Measurements from ENCODE around the gene MAGI3.

The MAGI3 gene

GRCh38 chr1:113517346-113517745 is 127.0 kb downstream of the MAGI3 start:
- DNase-seq (ENCODE audit: low read depth, low spot score): no peak
- no peak overlapping the region for H3K4me3 ChIP-seq (ENCODE audit: low read depth, low read length)
- POLR2A ChIA-PET: interaction anchor here (0.6 kb wide), 1 partner anchor 246 kb away, joined by 4 read pairs; no protein-coding TSS in a partner anchor
- CTCF ChIA-PET: no interaction called here
- no peak for TF ChIP-seq CTCF (IDR thresholded peaks at IDR 0.05; ENCODE audit: insufficient read depth, low read length, missing control alignments)

- ChIA-PET CTCF (no interaction called here), POLR2A (no interaction called here)
- TF ChIP-seq CTCF (IDR thresholded peaks at IDR 0.05; ENCODE audit: insufficient read depth, low read length, missing control alignments): no peak
- DNase-seq (ENCODE audit: low read depth, low spot score): no peak
- no peak overlapping the region for H3K4me3 ChIP-seq (ENCODE audit: low read depth, low read length)
Observed at GRCh38 chr1:113517983-113518382, 127.7 kb downstream of the MAGI3 start.

GRCh38 chr1:113519556-113519955 is 129.2 kb downstream of the MAGI3 start:
- TF ChIP-seq CTCF (IDR thresholded peaks at IDR 0.05; ENCODE audit: insufficient read depth, low read length, missing control alignments): no peak
- ChIA-PET POLR2A (no interaction called here), CTCF (interaction anchor here (0.8 kb wide), 1 partner anchor 10 kb away, joined by 3 read pairs; no protein-coding TSS in a partner anchor)
- no peak overlapping the region for H3K4me3 ChIP-seq (ENCODE audit: low read depth, low read length)
- no peak for DNase-seq (ENCODE audit: low read depth, low spot score)

- CTCF ChIA-PET: interaction anchor here (1.5 kb wide), 1 partner anchor 11 kb away, joined by 3 read pairs; no protein-coding TSS in a partner anchor
- TF ChIP-seq CTCF (IDR thresholded peaks at IDR 0.05; ENCODE audit: insufficient read depth, low read length, missing control alignments): no peak
- no peak for DNase-seq (ENCODE audit: low read depth, low spot score)
- POLR2A ChIA-PET: no interaction called here
- H3K4me3 ChIP-seq (ENCODE audit: low read depth, low read length): no peak overlapping the region
Observed at GRCh38 chr1:113530021-113530420, 139.7 kb downstream of the MAGI3 start.

GRCh38 chr1:113531321-113531720 is 141.0 kb downstream of the MAGI3 start:
- DNase-seq (ENCODE audit: low read depth, low spot score): no peak
- H3K4me3 ChIP-seq (ENCODE audit: low read depth, low read length): no peak overlapping the region
- TF ChIP-seq CTCF (IDR thresholded peaks at IDR 0.05; ENCODE audit: insufficient read depth, low read length, missing control alignments): no peak
- ChIA-PET CTCF (no interaction called here), POLR2A (no interaction called here)

GRCh38 chr1:113533061-113533460 is 142.7 kb downstream of the MAGI3 start:
- ChIA-PET CTCF (no interaction called here), POLR2A (no interaction called here)
- no peak for TF ChIP-seq CTCF (IDR thresholded peaks at IDR 0.05; ENCODE audit: insufficient read depth, low read length, missing control alignments)
- DNase-seq (ENCODE audit: low read depth, low spot score): no peak
- H3K4me3 ChIP-seq (ENCODE audit: low read depth, low read length): no peak overlapping the region
